Mesendoderm (in vitro differentiated cells): ENCODE measurements around the gene ZNF622.

Experiments used
- DNase-seq: peaks from one replicate; pipeline ENCODE4 v3.0.0; 2013
- H2AK5ac ChIP-seq: 2 replicates; pipeline ENCODE4 v1.6.1; 2013; ENCODE audit warnings: low read length, inconsistent platforms
- H2BK120ac ChIP-seq: 2 replicates; pipeline ENCODE4 v1.6.1; 2013; ENCODE audit warnings: low read depth, mild to moderate bottlenecking, low read length, moderate library complexity, mixed read lengths
- H2BK15ac ChIP-seq: replicated peaks from 2 replicates; pipeline ENCODE4 v1.6.1; 2013; ENCODE audit warnings: low read depth, mild to moderate bottlenecking, moderate library complexity
- H2BK5ac ChIP-seq: 2 replicates; pipeline ENCODE4 v1.6.1; 2013; ENCODE audit warnings: low read length, inconsistent platforms
- H3K18ac ChIP-seq: 2 replicates; pipeline ENCODE4 v1.6.1; 2013; ENCODE audit warnings: mild to moderate bottlenecking, low read length, mixed read lengths
- H3K23ac ChIP-seq: one replicate; pipeline ENCODE4 v1.6.1; 2013; ENCODE audit warnings: low read length
- H3K27ac ChIP-seq: 2 replicates; pipeline ENCODE4 v1.5.1; 2013; ENCODE audit warnings: low read depth, mild to moderate bottlenecking, inconsistent platforms, low read length, moderate library complexity
- H3K27me3 ChIP-seq: 2 replicates; pipeline ENCODE4 v1.6.1; 2013; ENCODE audit warnings: low read length, control low read depth, mild to moderate bottlenecking, inconsistent platforms; ENCODE audit not compliant: insufficient read depth, poor library complexity
- H3K36me3 ChIP-seq: 2 replicates; pipeline ENCODE4 v1.6.1; 2013; ENCODE audit warnings: low read length, inconsistent platforms; ENCODE audit not compliant: control insufficient read depth, insufficient read depth
- H3K4ac ChIP-seq: one replicate; pipeline ENCODE4 v1.6.1; 2013; ENCODE audit warnings: low read depth, mild to moderate bottlenecking, low read length, moderate library complexity
- H3K4me1 ChIP-seq: 2 replicates; pipeline ENCODE4 v1.6.1; 2013; ENCODE audit warnings: low read depth, low read length, inconsistent platforms; ENCODE audit not compliant: control insufficient read depth
- H3K4me2 ChIP-seq: 2 replicates; pipeline ENCODE4 v1.6.1; 2013; ENCODE audit warnings: low read length
- H3K4me3 ChIP-seq: 2 replicates; pipeline ENCODE4 v1.5.1; 2013; ENCODE audit warnings: mild to moderate bottlenecking, low read length
- H3K56ac ChIP-seq: one replicate; pipeline ENCODE4 v1.6.1; 2013; ENCODE audit warnings: low read length
- H3K79me1 ChIP-seq: 2 replicates; pipeline ENCODE4 v1.6.1; 2013; ENCODE audit warnings: low read length, inconsistent platforms
- H3K79me2 ChIP-seq: 2 replicates; pipeline ENCODE4 v1.6.1; 2013; ENCODE audit warnings: mild to moderate bottlenecking, low read length; ENCODE audit not compliant: control insufficient read depth, insufficient read depth
- H3K9ac ChIP-seq: 2 replicates; pipeline ENCODE4 v1.6.1; 2013; ENCODE audit warnings: low read length, inconsistent platforms
- H4K5ac ChIP-seq: one replicate; pipeline ENCODE4 v1.6.1; 2013; ENCODE audit warnings: low read length
- H4K8ac ChIP-seq: one replicate; pipeline ENCODE4 v1.6.1; 2013; ENCODE audit warnings: low read depth, mild to moderate bottlenecking, control low read depth, low read length, moderate library complexity
- WGBS: extraction: QIAGEN DNeasy Blood & Tissue Kit; methylation state at CpG from one replicate; pipeline ENCODE4 v1.1.7; 2013; ENCODE audit warnings: low lambda C conversion rate, missing lambda C conversion rate; ENCODE audit not compliant: insufficient coverage; ENCODE audit errors: extremely low coverage; 5-methylcytosine and 5-hydroxymethylcytosine counted together

ZNF622 gene

GRCh38 chr5:16484081-16484480 is 18.5 kb upstream of the ZNF622 start:
- no peak overlapping the region for H2BK15ac ChIP-seq
- H4K5ac ChIP-seq = no peak overlapping the region
- H4K8ac ChIP-seq = no peak overlapping the region

GRCh38 chr5:16483361-16483760 is 17.8 kb upstream of the ZNF622 start:
- no peak overlapping the region for H3K27ac ChIP-seq
- H3K79me2 ChIP-seq = no peaks in the 10 kb centered on the region
- DNase-seq = no peak
- H4K8ac ChIP-seq = no peak overlapping the region
- H3K4me2 ChIP-seq = no peak overlapping the region
- no peak overlapping the region for H3K18ac ChIP-seq
- no peak overlapping the region for H3K4me3 ChIP-seq
- no peak overlapping the region for H2BK15ac ChIP-seq
- H3K4ac ChIP-seq = no peak overlapping the region
- no peaks in the 10 kb centered on the region for H3K79me1 ChIP-seq
- no peak overlapping the region for H4K5ac ChIP-seq
- no peak overlapping the region for H3K56ac ChIP-seq
- H3K36me3 ChIP-seq = no peaks in the 10 kb centered on the region
- no peak overlapping the region for H2AK5ac ChIP-seq
- H2BK120ac ChIP-seq = no peak overlapping the region
- no peak overlapping the region for H2BK5ac ChIP-seq
- no peaks in the 10 kb centered on the region for H3K4me1 ChIP-seq
- no peaks in the 10 kb centered on the region for H3K27me3 ChIP-seq
- H3K23ac ChIP-seq = no peak overlapping the region
- no peak overlapping the region for H3K9ac ChIP-seq

More at GRCh38 chr5:16484081-16484480, 18.5 kb upstream of the ZNF622 start:
- Histone ChIP-seq H2BK5ac (no peak overlapping the region), H3K27me3 (no peaks in the 10 kb centered on the region), H3K23ac (no peak overlapping the region), H3K9ac (no peak overlapping the region), H3K79me2 (no peaks in the 10 kb centered on the region), H3K4me1 (no peaks in the 10 kb centered on the region), H3K79me1 (no peaks in the 10 kb centered on the region), H3K36me3 (no peaks in the 10 kb centered on the region), H2AK5ac (no peak overlapping the region), H2BK120ac (no peak overlapping the region), H3K27ac (no peak overlapping the region), H3K18ac (no peak overlapping the region), H3K4ac (no peak overlapping the region), H3K4me2 (no peak overlapping the region), H3K4me3 (no peak overlapping the region), H3K56ac (no peak overlapping the region)
- WGBS = no CpG with 5 or more reads among the region's 1 CpG
- DNase-seq = no peak

- H3K36me3 ChIP-seq = no peaks in the 10 kb centered on the region
- no peak for DNase-seq
Observed at GRCh38 chr5:16482891-16483290, 17.3 kb upstream of the ZNF622 start.

GRCh38 chr5:16480821-16481538 is 15.4 kb upstream of the ZNF622 start:
- Histone ChIP-seq H4K5ac (no peak overlapping the region), H3K4me2 (no peak overlapping the region), H3K56ac (no peak overlapping the region), H3K27ac (no peak overlapping the region), H2BK120ac (no peak overlapping the region), H3K27me3 (no peaks in the 10 kb centered on the region), H3K4ac (no peak overlapping the region), H3K79me1 (no peaks in the 10 kb centered on the region), H3K79me2 (no peaks in the 10 kb centered on the region), H2BK15ac (no peak overlapping the region), H3K9ac (no peak overlapping the region), H2AK5ac (no peak overlapping the region), H2BK5ac (no peak overlapping the region), H3K23ac (no peak overlapping the region), H3K4me3 (no peak overlapping the region), H3K18ac (no peak overlapping the region), H3K4me1 (no peaks in the 10 kb centered on the region), H3K36me3 (no peaks in the 10 kb centered on the region), H4K8ac (no peak overlapping the region)
- no peak for DNase-seq
- WGBS = no CpG with 5 or more reads among the region's 6 CpGs

More at GRCh38 chr5:16482891-16483290, 17.3 kb upstream of the ZNF622 start:
- Histone ChIP-seq H3K18ac (no peak overlapping the region), H3K9ac (no peak overlapping the region), H3K4me3 (no peak overlapping the region), H4K5ac (no peak overlapping the region), H3K4me1 (no peaks in the 10 kb centered on the region), H2AK5ac (no peak overlapping the region), H3K4me2 (no peak overlapping the region), H3K56ac (no peak overlapping the region), H3K27ac (no peak overlapping the region), H3K27me3 (no peaks in the 10 kb centered on the region), H2BK120ac (no peak overlapping the region), H3K79me1 (no peaks in the 10 kb centered on the region), H4K8ac (no peak overlapping the region), H2BK15ac (no peak overlapping the region), H2BK5ac (no peak overlapping the region), H3K4ac (no peak overlapping the region), H3K79me2 (no peaks in the 10 kb centered on the region), H3K23ac (no peak overlapping the region)
- WGBS = no CpG with 5 or more reads among the region's 2 CpGs

GRCh38 chr5:16480144-16480543 is 14.5 kb upstream of the ZNF622 start:
- Histone ChIP-seq H3K4ac (no peak overlapping the region), H3K9ac (no peak overlapping the region), H3K79me1 (no peaks in the 10 kb centered on the region), H3K4me2 (no peak overlapping the region), H2BK120ac (no peak overlapping the region), H4K5ac (no peak overlapping the region), H3K36me3 (no peaks in the 10 kb centered on the region), H3K18ac (no peak overlapping the region), H3K27ac (no peak overlapping the region), H3K23ac (no peak overlapping the region), H3K79me2 (no peaks in the 10 kb centered on the region), H2AK5ac (no peak overlapping the region), H3K4me3 (no peak overlapping the region), H2BK5ac (no peak overlapping the region), H3K56ac (no peak overlapping the region), H4K8ac (no peak overlapping the region), H2BK15ac (no peak overlapping the region), H3K4me1 (no peaks in the 10 kb centered on the region), H3K27me3 (no peaks in the 10 kb centered on the region)
- DNase-seq = no peak

- no peak overlapping the region for H3K18ac ChIP-seq
- no peak overlapping the region for H4K8ac ChIP-seq
- H3K23ac ChIP-seq = no peak overlapping the region
- no peaks in the 10 kb centered on the region for H3K4me1 ChIP-seq
- H2BK5ac ChIP-seq = no peak overlapping the region
- WGBS = no CpG with 5 or more reads among the region's 3 CpGs
- no peak overlapping the region for H3K56ac ChIP-seq
- H4K5ac ChIP-seq = no peak overlapping the region
- H3K4me3 ChIP-seq = no peak overlapping the region
- no peak overlapping the region for H3K27ac ChIP-seq
- DNase-seq = no peak
- H3K79me1 ChIP-seq = no peaks in the 10 kb centered on the region
- H3K79me2 ChIP-seq = no peaks in the 10 kb centered on the region
- H3K4ac ChIP-seq = no peak overlapping the region
- H2AK5ac ChIP-seq = no peak overlapping the region
- no peaks in the 10 kb centered on the region for H3K27me3 ChIP-seq
- H2BK120ac ChIP-seq = no peak overlapping the region
- no peak overlapping the region for H3K9ac ChIP-seq
- H3K36me3 ChIP-seq = no peaks in the 10 kb centered on the region
- H3K4me2 ChIP-seq = no peak overlapping the region
- H2BK15ac ChIP-seq = no peak overlapping the region
Observed at GRCh38 chr5:16477541-16477940, 11.9 kb upstream of the ZNF622 start.
